ENCODE results near the gene SCAF1. TPM values are rescaled to one million over a fixed set of nuclear protein-coding genes. Genes with fewer than 3 reads are reported as not detected.
A peak's percentile ranks its signal among the peaks of the same experiment; 100 is the strongest.
"Not testable (repeated sequence)": the region's sequence is repeated elsewhere in the genome, so short reads cannot be mapped to it uniquely, and the experiment has no call there.

SCAF1 gene
- total RNA-seq, 1 experiment from 2014 or later = 129 TPM

- H3K36me3 Mint-ChIP-seq (ENCODE audit: insufficient read depth, unreplicated experiment) = peaks cover 72% of the 10 kb centered on the region
- no peak for TF ChIP-seq CTCF (IDR thresholded peaks at IDR 0.05; ENCODE audit: unreplicated experiment)
- DNase-seq = no peak
- H3K4me1 Mint-ChIP-seq (ENCODE audit: low read depth, unreplicated experiment) = no peaks in the 10 kb centered on the region
- intact Hi-C loops (cut with micrococcal nuclease; ENCODE audit: unreplicated experiment) = no loop called here
- H3K27me3 Mint-ChIP-seq (ENCODE audit: unreplicated experiment) = no peaks in the 10 kb centered on the region
- H3K27ac Mint-ChIP-seq (ENCODE audit: unreplicated experiment) = no peak overlapping the region
- BruUV-seq (replicated peaks) = no TSS peak
- no peak overlapping the region for H3K4me3 Mint-ChIP-seq (ENCODE audit: low read depth, unreplicated experiment)
- CTCF ChIA-PET = interaction anchor here (1.5 kb wide), 1 partner anchor 20 kb away, joined by 3 read pairs; no protein-coding TSS in a partner anchor
- no peaks in the 10 kb centered on the region for H3K9me3 Mint-ChIP-seq (ENCODE audit: low read depth, unreplicated experiment)
Observed at GRCh38 chr19:49631610-49632192, 10.3 kb upstream of the SCAF1 start.

- Mint-ChIP-seq H3K9me3 (ENCODE audit: low read depth, unreplicated experiment) (no peaks in the 10 kb centered on the region), H3K27me3 (ENCODE audit: unreplicated experiment) (no peaks in the 10 kb centered on the region), H3K27ac (ENCODE audit: unreplicated experiment) (no peak overlapping the region), H3K4me3 (ENCODE audit: low read depth, unreplicated experiment) (no peak overlapping the region), H3K4me1 (ENCODE audit: low read depth, unreplicated experiment) (peaks cover 3% of the 10 kb centered on the region), H3K36me3 (ENCODE audit: insufficient read depth, unreplicated experiment) (peaks cover 72% of the 10 kb centered on the region)
- intact Hi-C loops (cut with micrococcal nuclease; ENCODE audit: unreplicated experiment) = no loop called here
- TF ChIP-seq CTCF (IDR thresholded peaks at IDR 0.05; ENCODE audit: unreplicated experiment) = no peak
- BruUV-seq (replicated peaks) = no TSS peak
- no peak for DNase-seq
- CTCF ChIA-PET = no interaction called here
Observed at GRCh38 chr19:49632576-49632975, 9.4 kb upstream of the SCAF1 start.

- H3K27me3 Mint-ChIP-seq (ENCODE audit: unreplicated experiment); H3K9me3 Mint-ChIP-seq (ENCODE audit: low read depth, unreplicated experiment); intact Hi-C loops (cut with micrococcal nuclease; ENCODE audit: unreplicated experiment); BruUV-seq (replicated peaks); H3K4me3 Mint-ChIP-seq (ENCODE audit: low read depth, unreplicated experiment); CTCF ChIA-PET; DNase-seq; H3K27ac Mint-ChIP-seq (ENCODE audit: unreplicated experiment): not testable (repeated sequence)
- Mint-ChIP-seq H3K36me3 (ENCODE audit: insufficient read depth, unreplicated experiment) (peaks cover 72% of the 10 kb centered on the region), H3K4me1 (ENCODE audit: low read depth, unreplicated experiment) (peaks cover 10% of the 10 kb centered on the region)
Observed at GRCh38 chr19:49633273-49633672, 8.7 kb upstream of the SCAF1 start.

- TF ChIP-seq CTCF (IDR thresholded peaks at IDR 0.05; ENCODE audit: unreplicated experiment) = no peak
- no peaks in the 10 kb centered on the region for H3K27me3 Mint-ChIP-seq (ENCODE audit: unreplicated experiment)
- BruUV-seq (replicated peaks) = no TSS peak
- H3K36me3 Mint-ChIP-seq (ENCODE audit: insufficient read depth, unreplicated experiment) = peaks cover 75% of the 10 kb centered on the region
- CTCF ChIA-PET = interaction anchor here (0.9 kb wide), 1 partner anchor 23 kb away, joined by 4 read pairs; no protein-coding TSS in a partner anchor
- intact Hi-C loops (cut with micrococcal nuclease; ENCODE audit: unreplicated experiment) = no loop called here
- H3K4me3 Mint-ChIP-seq (ENCODE audit: low read depth, unreplicated experiment) = no peak overlapping the region
- no peak for DNase-seq
- H3K9me3 Mint-ChIP-seq (ENCODE audit: low read depth, unreplicated experiment) = no peaks in the 10 kb centered on the region
- peaks cover 25% of the 10 kb centered on the region for H3K4me1 Mint-ChIP-seq (ENCODE audit: low read depth, unreplicated experiment)
- peak overlapping the region; percentile 77 for H3K27ac Mint-ChIP-seq (ENCODE audit: unreplicated experiment)
Observed at GRCh38 chr19:49635530-49636232, 6.3 kb upstream of the SCAF1 start.

All from Calu3 (cell line).